GM19193 (cell line): ENCODE measurements around the gene DDX27.

ENCODE experiments used
- POLR2A ChIP-seq: IDR thresholded peaks from 4 replicates; pipeline ENCODE4 v1.6.1; 2011; ENCODE audit not compliant: insufficient read depth, insufficient read length; ENCODE audit errors: extremely low read depth

Gene DDX27

DNA sequence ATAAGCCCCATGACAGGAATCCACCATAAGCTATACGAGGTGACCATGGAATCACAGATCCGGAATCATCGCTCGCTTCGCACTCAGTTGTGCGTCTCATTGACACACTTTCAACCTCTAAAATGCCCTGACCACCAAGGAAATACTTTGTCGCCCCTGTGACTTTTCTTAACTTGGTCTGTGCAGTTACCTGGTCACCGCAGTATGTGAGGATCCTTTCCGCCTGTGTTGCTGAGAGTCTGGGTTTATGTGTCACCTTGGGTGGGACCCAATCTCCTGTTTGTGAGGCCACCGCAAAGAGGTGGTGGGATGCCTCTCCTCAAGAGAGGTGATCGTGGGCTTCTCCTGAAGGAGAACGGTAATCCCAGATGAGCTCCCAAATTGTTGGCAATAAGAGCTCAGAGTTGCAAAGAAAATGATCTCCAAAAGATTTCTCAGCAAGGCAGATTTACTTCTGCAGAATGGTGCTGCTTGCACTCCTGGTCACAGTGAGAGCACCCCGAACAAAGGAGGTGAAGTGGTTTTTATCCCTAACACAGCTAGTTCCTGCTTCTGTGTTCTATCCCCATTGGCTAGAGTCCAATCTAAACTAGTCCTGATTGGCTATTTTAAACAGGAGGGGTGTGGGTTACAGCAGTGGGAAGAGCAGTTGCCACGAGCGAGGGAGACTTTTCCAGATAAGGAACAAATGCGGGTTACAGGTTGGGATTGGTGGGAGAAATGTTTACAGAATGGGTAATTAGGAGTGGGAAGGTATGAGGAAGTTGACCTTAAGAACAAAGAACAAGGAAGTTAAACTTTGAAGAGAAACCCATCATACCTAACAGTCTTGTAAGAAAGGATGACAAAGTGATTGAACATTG lies 67.7 kb downstream of the DDX27 start:
- peak; percentile 31 for TF ChIP-seq POLR2A

DNA sequence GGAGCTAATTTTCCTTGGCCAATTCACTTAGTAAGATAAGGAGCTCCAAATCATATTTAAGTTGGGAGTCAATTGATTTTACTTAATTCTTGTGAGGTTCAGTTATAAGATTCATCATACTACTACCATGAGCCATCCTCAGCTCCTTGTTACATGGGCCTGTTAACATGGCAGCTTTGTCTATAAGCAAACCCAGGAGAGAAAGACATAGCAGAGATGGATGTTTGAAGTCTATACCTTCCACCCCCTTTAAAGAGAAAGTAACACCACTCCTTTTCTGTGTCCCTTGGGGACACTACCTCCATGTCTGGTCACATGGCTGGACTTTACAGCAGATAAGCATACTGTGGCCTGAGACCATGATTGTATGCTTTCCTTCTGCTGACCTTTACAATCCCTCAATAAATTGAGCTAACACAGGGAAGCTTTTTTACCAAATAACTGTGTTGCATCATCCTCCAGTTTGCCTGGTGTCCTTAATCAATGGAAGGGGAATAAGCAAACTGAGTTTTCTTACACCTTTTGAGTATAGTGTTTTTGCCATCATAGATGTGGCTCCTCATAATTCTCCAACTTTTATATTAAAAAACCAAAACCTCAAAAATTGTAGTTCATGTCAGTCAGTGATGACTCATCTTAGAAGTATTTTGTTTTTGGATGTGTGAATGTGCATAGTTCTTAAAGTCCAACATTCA lies 68.5 kb downstream of the DDX27 start:
- TF ChIP-seq POLR2A: no peak

DNA sequence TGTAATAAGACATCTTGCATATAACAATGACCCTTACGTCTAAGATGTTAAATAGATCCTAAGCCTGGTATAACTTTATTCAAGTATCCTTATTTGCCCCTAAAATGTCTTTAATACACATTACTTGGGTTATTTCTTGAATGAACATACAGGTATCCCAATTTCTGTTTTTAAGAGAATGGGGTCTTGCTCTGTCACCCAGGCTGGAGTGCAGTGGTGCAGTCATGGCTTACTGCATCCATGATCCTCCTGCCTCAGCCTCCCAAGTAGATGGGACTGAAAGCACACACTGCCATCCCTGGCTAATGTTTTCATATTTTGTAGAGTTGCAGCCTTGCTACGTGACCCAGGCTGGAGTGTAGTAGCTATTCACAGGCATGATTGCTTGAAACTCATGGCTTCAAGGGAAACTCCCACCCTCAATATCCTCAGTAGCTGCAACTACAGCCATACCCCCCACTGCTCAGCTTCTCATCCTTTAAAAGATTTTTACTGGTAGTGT lies 69.1 kb downstream of the DDX27 start:
- no peak for TF ChIP-seq POLR2A

DNA sequence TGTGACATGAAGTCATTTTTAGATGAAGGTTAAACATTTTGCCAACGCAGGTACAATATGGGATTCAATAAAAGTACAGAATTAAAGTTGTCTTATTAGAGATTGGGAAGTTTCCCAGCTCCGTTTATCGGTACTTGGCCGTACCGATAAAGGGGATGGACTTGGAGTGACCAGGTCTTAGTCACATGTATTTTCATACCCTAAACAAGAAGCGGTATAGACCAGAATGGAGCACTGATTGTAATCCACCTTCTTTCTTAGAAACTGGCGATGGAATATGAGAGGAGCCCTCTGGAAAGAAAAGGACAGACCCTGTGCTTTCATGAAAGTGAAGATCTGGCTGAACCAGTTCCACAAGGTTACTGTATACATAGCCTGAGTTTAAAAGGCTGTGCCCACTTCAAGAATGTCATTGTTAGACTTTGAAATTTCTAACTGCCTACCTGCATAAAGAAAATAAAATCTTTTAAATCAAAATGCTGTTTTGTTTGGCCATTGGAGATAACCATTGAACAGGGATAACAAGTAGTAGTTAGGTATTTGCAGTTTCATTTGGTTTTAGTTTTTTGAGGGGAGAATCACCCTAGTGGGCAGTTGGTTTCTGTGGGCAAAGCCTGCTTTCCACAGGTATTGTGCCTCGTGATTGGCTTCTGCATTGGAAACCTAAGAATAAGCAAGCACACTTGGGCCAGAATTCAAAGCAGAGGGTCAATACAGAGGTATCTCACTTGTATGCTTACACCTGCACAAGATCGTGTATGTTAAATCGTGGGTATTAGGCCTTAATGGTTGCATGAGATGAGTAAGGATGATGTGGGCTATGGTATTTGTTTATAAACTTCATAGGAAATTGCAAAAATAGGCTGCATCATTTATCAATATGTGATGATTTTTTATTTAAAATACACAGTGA lies 69.8 kb downstream of the DDX27 start:
- TF ChIP-seq POLR2A: peak; percentile 42

DNA sequence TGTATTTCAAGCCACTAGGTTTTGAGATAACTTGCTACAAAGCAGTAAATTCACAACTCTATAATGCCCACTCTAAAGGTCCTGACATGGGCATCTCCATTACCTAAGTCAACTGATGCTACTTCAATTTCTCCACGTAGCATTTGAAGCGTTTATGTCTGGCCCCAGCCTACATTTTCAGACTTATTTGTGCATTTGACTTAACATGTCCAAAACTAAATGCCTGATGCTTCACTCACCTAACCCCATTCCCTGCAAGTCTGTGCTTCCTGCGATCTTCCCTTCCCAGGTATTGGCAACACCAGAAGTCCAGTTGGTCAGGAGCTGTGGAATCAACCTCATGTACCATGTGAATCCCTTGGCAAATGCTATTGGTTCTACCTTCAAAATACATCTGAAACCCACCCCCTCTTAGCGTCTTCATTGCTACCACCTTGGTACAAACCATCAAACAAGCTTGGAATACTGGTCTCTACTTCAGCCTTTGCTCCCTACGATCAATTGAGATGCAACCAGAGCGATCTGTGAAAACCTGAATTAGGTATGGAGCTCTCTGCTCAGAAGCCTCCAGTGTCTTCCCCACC lies 71.5 kb downstream of the DDX27 start:
- no peak for TF ChIP-seq POLR2A

DNA sequence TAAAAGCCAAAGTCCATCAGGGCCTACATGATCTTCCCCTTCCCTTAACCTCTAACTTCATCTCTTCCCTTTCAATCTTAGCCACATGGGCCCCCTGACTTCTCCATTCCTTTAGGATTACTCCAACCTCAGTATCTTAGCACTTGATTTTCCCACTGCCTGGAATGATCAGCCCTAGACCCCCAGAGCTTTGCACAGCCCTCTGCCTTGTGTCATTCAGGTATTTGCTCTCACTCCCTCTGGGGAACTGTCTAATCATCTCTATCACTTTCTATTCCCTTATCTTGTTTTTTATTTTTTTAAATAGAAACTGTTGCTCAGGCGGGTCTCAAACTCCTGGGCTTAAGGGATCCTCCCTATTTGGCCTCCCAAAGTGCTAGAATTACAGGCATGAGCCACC lies 72.0 kb downstream of the DDX27 start:
- no peak for TF ChIP-seq POLR2A

DNA sequence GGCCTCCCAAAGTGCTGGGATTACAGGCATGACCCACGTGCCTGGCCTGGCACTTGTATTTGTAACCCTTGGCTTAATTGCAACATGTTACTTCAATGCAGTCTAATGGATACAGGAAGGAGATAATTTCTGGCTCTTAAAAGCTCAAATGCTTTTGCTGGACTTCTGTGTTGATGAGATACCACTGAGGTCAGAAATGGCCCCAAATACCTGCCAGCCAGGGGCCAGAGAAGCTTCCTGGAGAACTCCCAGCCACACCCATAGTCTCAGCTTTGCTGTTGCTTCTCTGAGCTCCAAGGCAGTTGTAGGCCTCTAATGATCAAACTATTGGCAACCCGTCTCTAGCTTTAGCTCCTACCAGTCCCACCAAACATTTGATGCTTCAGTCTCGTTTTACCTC lies 72.8 kb downstream of the DDX27 start:
- no peak for TF ChIP-seq POLR2A

DNA sequence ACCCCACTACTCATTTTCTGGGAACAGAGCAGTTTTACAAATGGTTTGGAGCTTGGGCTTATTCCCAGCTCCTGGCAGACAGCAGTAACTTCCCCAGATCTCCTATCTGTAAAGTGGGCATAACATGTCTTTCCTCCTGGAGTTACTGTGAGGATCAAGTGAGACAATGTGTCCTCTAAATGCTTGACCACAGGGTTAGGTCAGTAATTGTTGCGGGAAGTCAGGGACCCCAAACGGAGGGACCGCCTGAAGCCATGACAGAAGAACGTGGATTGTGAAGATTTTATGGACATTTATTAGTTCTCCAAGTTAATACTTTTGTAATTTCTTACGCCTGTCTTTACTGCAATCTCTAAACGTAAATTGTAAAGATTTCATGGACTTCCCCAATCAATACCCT lies 73.9 kb downstream of the DDX27 start:
- TF ChIP-seq POLR2A: no peak
